ENCODE measurements around the gene TAS2R1. TPM values are rescaled to one million over a fixed set of nuclear protein-coding genes. Genes with fewer than 3 reads are reported as not detected.
A peak's percentile ranks its signal among the peaks of the same experiment; 100 is the strongest.

The TAS2R1 gene
- total and polyA plus RNA-seq, 12 donors = not detected

DNA sequence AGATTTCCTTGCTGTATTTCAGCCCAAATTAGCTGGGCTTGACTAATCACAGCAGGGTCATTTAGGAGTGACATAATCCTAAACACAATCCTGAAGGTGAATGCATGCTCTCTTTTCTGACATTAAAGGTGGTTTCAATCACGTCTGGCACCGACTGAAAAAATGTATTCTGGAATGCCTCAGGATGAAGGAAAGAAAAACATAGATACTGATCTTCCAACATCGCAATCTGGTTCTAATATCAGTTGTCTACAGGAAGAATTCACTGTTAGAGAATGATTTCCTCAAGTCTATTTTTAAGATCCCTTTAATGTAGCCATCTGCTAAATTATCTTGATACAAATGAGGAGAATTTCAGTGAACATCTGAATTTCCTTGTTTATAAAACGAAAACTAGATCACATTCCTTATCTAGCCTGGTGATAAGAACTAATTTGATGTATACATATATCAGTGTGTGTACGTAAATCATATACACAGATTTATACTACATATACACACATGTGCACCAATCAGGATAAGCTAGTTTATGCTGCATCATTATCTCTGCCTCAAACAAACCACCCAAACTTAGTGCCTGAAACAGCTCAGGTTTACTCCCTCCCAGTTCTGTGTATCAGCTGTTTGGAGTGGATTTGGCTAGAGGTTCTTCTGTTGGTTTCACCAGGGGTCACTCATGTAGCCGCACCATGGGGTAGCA lies 31.3 kb upstream of the TAS2R1 start:
- ATAC-seq (no peak), DNase-seq (no peak)
- Histone ChIP-seq H3K36me3 (no peaks in the 10 kb centered on the region), H3K9me3 (peaks cover 0 to 9% (median 0%) of the 10 kb centered on the region in 11 donors), H3K27me3 (no peaks in the 10 kb centered on the region), H3K4me3 (no peak overlapping the region), H3K27ac (no peak overlapping the region), H3K4me1 (peaks cover 0 to 9% (median 0%) of the 10 kb centered on the region in 9 donors)
- intact Hi-C loops (cut with DNase I) = no loop called here
- TF ChIP-seq, protein P1, sequence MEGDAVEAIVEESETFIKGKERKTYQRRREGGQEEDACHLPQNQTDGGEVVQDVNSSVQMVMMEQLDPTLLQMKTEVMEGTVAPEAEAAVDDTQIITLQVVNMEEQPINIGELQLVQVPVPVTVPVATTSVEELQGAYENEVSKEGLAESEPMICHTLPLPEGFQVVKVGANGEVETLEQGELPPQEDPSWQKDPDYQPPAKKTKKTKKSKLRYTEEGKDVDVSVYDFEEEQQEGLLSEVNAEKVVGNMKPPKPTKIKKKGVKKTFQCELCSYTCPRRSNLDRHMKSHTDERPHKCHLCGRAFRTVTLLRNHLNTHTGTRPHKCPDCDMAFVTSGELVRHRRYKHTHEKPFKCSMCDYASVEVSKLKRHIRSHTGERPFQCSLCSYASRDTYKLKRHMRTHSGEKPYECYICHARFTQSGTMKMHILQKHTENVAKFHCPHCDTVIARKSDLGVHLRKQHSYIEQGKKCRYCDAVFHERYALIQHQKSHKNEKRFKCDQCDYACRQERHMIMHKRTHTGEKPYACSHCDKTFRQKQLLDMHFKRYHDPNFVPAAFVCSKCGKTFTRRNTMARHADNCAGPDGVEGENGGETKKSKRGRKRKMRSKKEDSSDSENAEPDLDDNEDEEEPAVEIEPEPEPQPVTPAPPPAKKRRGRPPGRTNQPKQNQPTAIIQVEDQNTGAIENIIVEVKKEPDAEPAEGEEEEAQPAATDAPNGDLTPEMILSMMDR (IDR thresholded peaks at IDR 0.05) = no peak
- WGBS, 2 donors = 60 to 66% methylated on average over 6 of the region's 6 CpGs

DNA sequence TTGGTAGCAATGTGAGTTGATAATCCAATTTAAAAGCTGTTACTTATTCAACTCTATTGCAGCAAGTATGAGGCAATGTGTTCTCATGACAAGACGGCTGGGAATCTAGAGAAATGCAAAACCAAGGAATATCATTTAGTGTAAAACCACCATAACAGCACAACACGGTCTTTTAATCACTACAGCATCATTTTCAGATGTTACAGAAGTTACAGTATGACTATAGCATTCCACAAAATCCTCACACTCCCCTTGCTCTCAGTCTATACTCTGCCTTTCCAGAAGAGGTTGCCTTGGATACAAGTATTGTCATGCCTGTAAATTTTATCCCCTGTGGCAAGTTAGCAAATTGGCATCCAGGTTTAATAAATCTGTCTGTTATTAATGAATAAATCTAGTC lies 28.6 kb upstream of the TAS2R1 start:
- WGBS, 2 donors = 76 to 83% methylated on average over 2 of the region's 2 CpGs
- DNase-seq (no peak), ATAC-seq (no peak)
- no peak overlapping the region for H3K4me3 ChIP-seq
- intact Hi-C loops (cut with DNase I) = no loop called here
- peaks cover 0 to 13% (median 0%) of the 10 kb centered on the region in 11 donors for H3K9me3 ChIP-seq
- H3K36me3 ChIP-seq = no peaks in the 10 kb centered on the region
- H3K27ac ChIP-seq = no peak overlapping the region
- TF ChIP-seq, protein P1 (IDR thresholded peaks at IDR 0.05) = no peak
- H3K27me3 ChIP-seq = no peaks in the 10 kb centered on the region
- peaks cover 0 to 20% (median 0%) of the 10 kb centered on the region in 9 donors for H3K4me1 ChIP-seq

DNA sequence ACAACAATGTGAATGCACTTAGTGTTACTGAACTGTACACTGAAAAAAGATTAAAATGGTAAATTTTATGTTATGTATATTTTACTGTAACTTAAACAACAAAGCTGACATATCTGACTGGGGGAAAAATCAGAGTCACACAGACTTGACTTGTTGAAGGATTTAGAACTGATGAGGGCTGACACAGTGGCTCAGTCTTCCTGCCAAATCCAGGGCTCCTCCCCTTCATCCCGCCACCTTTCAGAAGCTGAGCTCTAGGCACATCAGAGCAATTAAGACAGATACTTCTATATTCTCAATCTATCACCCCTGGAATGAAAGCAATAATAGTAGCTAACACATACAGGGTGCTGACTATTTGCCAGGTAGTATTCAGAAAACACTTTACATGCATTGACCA lies 27.7 kb upstream of the TAS2R1 start:
- H3K4me1 ChIP-seq = peaks cover 0 to 27% (median 0%) of the 10 kb centered on the region in 9 donors
- H3K27me3 ChIP-seq = no peaks in the 10 kb centered on the region
- peak overlapping the region in 5 of 10 donors; percentile 33 to 59 (median 48) for H3K27ac ChIP-seq
- H3K9me3 ChIP-seq = peaks cover 0 to 13% (median 0%) of the 10 kb centered on the region in 11 donors
- DNase-seq = peak in 1 of 2 donors; percentile 10
- no peaks in the 10 kb centered on the region for H3K36me3 ChIP-seq
- H3K4me3 ChIP-seq = no peak overlapping the region
- peak in 5 of 8 donors; percentile 50 to 75 (median 60) for ATAC-seq
- WGBS, 2 donors = 55 to 67% methylated on average over 1 of the region's 1 CpG
- TF ChIP-seq, protein P1 (IDR thresholded peaks at IDR 0.05) = no peak
- intact Hi-C loops (cut with DNase I) = no loop called here

DNA sequence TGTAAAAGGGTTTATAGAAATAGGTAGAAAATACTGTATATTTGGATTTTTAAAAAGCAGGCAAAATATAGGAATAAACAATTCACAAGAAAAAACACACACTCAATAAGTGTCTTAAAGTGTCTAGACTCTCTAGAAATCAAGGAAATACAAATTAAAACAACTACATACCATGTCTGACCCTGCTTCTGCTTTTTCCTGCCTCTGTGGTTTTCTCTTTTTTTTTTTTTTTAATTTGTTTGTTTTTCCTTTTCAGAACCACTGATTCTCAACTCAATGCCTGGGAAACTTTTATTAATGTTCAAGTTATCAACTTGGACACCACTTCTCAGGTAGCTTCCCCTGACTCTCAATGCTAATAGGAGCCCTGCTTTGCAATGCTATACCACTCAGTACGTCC lies 25.5 kb upstream of the TAS2R1 start:
- Histone ChIP-seq H3K36me3 (no peaks in the 10 kb centered on the region), H3K4me1 (peaks cover 0 to 27% (median 0%) of the 10 kb centered on the region in 9 donors), H3K9me3 (peaks cover 0 to 9% (median 0%) of the 10 kb centered on the region in 11 donors), H3K27ac (no peak overlapping the region), H3K27me3 (no peaks in the 10 kb centered on the region), H3K4me3 (no peak overlapping the region)
- intact Hi-C loops (cut with DNase I) = no loop called here
- WGBS, 2 donors = 67 to 86% methylated on average over 1 of the region's 1 CpG
- no peak for ATAC-seq
- TF ChIP-seq, protein P1 (IDR thresholded peaks at IDR 0.05) = no peak
- no peak for DNase-seq

All from heart right ventricle (tissue), 16 donors.